HL-60 (cell line): ENCODE data around the gene GRID2.

Experiments
- DNase-seq, 2 experiments: peaks; one replicate each; pipeline ENCODE4 v3.0.0-alpha.2; 2010 to 2020; ENCODE audit warnings: low read depth in 1 of 2, low spot score in 1 of 2
- H3K27ac ChIP-seq: fragments of 250-450 bp; sonication (Bioruptor Pico); replicated peaks from 2 replicates; pipeline ENCODE4 v1.5.1; 2020; ENCODE audit warnings: mild to moderate bottlenecking, moderate library complexity
- H3K27me3 ChIP-seq: fragments of 250-450 bp; sonication (Bioruptor Pico); 2 replicates; pipeline ENCODE4 v1.5.1; 2021; ENCODE audit warnings: mild to moderate bottlenecking, moderate library complexity; ENCODE audit not compliant: insufficient read depth, poor library complexity, severe bottlenecking
- H3K4me3 ChIP-seq: replicated peaks from 2 replicates; pipeline ENCODE4 v1.5.1; 2011; ENCODE audit warnings: mild to moderate bottlenecking, control low read depth, low read length; ENCODE audit not compliant: insufficient read depth
- GABPA ChIP-seq: IDR thresholded peaks from 2 replicates; pipeline ENCODE4 v1.6.1; 2012; ENCODE audit warnings: low read depth
- POLR2AphosphoS5 ChIP-seq: IDR thresholded peaks from 2 replicates; pipeline ENCODE4 v1.6.1; 2012; ENCODE audit warnings: low read depth
- SPI1 ChIP-seq: IDR thresholded peaks from 2 replicates; pipeline ENCODE4 v1.6.1; 2012; ENCODE audit warnings: low read depth, mild to moderate bottlenecking, borderline replicate concordance
- TF ChIP-seq, protein P1 (sequence below): IDR thresholded peaks from 2 replicates; pipeline ENCODE4 v1.6.1; 2012; ENCODE audit warnings: low read depth; ENCODE audit not compliant: insufficient replicate concordance
- TF ChIP-seq, protein P2 (sequence below): IDR thresholded peaks from one replicate; pipeline ENCODE4 v1.5.1; 2011; ENCODE audit warnings: low read length, control low read depth, inconsistent platforms; ENCODE audit not compliant: insufficient read depth

Gene GRID2

DNA sequence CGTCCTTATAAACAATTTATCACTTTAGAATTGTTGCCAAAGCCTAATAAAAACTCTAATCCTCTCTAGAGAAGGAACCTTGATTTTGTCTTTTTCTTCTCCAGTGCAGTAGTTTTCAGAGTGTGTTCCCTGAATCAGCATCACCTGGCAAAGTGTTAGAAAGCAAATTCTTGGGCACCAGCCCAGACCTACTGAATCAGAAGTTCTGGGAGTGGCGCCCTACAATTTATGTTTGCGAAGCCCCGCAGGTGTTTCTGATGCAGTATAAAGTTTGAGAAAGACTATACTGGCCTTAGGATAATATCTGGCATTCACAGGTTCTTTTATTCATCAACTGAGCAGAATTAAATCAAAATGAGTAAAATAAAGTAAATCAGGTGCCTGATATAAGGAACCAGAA, 879.0 kb downstream of the GRID2 start:
- DNase-seq: no peak
- no peak overlapping the region for H3K27ac ChIP-seq

DNA sequence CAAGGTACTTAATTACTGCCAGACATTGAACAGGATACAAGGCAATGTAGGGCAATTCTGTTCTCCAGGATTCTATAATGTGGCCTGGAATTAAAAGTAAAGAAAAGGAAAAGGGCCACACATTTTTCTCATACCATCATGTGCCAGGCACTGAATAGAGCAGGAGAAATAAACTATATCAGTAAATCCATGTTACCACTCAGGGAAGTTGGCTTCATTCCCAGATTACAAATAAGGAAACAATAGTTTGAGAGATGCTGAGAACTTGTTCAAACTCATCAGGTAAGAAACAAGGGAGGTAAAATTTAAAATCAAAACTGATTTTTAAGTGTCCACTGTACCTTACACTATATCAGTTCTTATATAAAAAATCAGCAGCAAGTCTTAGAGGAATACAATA, 879.8 kb downstream of the GRID2 start:
- no peak overlapping the region for H3K4me3 ChIP-seq
- TF ChIP-seq SPI1: no peak
- no peak for TF ChIP-seq GABPA
- TF ChIP-seq, protein P1, sequence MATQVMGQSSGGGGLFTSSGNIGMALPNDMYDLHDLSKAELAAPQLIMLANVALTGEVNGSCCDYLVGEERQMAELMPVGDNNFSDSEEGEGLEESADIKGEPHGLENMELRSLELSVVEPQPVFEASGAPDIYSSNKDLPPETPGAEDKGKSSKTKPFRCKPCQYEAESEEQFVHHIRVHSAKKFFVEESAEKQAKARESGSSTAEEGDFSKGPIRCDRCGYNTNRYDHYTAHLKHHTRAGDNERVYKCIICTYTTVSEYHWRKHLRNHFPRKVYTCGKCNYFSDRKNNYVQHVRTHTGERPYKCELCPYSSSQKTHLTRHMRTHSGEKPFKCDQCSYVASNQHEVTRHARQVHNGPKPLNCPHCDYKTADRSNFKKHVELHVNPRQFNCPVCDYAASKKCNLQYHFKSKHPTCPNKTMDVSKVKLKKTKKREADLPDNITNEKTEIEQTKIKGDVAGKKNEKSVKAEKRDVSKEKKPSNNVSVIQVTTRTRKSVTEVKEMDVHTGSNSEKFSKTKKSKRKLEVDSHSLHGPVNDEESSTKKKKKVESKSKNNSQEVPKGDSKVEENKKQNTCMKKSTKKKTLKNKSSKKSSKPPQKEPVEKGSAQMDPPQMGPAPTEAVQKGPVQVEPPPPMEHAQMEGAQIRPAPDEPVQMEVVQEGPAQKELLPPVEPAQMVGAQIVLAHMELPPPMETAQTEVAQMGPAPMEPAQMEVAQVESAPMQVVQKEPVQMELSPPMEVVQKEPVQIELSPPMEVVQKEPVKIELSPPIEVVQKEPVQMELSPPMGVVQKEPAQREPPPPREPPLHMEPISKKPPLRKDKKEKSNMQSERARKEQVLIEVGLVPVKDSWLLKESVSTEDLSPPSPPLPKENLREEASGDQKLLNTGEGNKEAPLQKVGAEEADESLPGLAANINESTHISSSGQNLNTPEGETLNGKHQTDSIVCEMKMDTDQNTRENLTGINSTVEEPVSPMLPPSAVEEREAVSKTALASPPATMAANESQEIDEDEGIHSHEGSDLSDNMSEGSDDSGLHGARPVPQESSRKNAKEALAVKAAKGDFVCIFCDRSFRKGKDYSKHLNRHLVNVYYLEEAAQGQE: no peak
- TF ChIP-seq, protein P2, sequence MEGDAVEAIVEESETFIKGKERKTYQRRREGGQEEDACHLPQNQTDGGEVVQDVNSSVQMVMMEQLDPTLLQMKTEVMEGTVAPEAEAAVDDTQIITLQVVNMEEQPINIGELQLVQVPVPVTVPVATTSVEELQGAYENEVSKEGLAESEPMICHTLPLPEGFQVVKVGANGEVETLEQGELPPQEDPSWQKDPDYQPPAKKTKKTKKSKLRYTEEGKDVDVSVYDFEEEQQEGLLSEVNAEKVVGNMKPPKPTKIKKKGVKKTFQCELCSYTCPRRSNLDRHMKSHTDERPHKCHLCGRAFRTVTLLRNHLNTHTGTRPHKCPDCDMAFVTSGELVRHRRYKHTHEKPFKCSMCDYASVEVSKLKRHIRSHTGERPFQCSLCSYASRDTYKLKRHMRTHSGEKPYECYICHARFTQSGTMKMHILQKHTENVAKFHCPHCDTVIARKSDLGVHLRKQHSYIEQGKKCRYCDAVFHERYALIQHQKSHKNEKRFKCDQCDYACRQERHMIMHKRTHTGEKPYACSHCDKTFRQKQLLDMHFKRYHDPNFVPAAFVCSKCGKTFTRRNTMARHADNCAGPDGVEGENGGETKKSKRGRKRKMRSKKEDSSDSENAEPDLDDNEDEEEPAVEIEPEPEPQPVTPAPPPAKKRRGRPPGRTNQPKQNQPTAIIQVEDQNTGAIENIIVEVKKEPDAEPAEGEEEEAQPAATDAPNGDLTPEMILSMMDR: no peak
- no peak for TF ChIP-seq POLR2AphosphoS5
- H3K27ac ChIP-seq: no peak overlapping the region
- H3K27me3 ChIP-seq: no peaks in the 10 kb centered on the region
- DNase-seq: no peak

More for the DNA sequence above, 879.0 kb downstream of the GRID2 start:
- H3K4me3 ChIP-seq: no peak overlapping the region
- TF ChIP-seq GABPA: no peak
- TF ChIP-seq, protein P2: no peak
- TF ChIP-seq, protein P1: no peak
- no peaks in the 10 kb centered on the region for H3K27me3 ChIP-seq

DNA sequence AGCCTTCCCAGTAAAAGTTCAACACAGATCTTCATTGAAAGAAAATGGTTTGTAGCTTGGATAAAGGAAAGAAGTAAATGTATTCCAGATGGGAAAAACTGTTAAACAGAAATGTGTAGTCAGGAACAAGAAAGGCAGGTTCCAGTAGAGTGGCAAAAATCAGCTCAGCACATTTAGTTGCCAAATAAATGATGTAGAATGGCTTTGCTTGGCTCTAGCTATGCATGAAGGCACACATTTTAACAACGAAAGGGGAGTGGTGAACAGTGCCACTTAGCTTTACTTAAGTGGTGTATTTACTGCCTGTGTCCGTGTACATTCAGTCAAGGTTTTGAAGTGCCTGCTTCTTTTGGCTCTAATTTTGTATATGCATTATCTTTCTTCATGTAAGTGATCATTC, 880.3 kb downstream of the GRID2 start:
- Histone ChIP-seq H3K27ac (no peak overlapping the region), H3K27me3 (no peaks in the 10 kb centered on the region), H3K4me3 (no peak overlapping the region)
- TF ChIP-seq SPI1: no peak
- no peak for TF ChIP-seq POLR2AphosphoS5
- TF ChIP-seq, protein P1: no peak
- no peak for TF ChIP-seq GABPA
- TF ChIP-seq, protein P2: no peak
- DNase-seq: no peak
